Breast epithelium (tissue), 3 donors: ENCODE data around the gene COBLL1.

ENCODE experiments used
- CTCF ChIP-seq, 3 donors: fragments of 450-650 bp; IDR thresholded peaks; one replicate each; pipeline ENCODE4 v1.5.1; 2016 to 2017; ENCODE audit warnings: antibody characterized with exemption in 3 of 3, mild to moderate bottlenecking in 3 of 3, moderate library complexity in 3 of 3
- POLR2A ChIP-seq: fragments of 450-650 bp; IDR thresholded peaks from one replicate; pipeline ENCODE4 v1.6.1; 2016; ENCODE audit warnings: antibody characterized with exemption, mild to moderate bottlenecking, moderate library complexity

DNA sequence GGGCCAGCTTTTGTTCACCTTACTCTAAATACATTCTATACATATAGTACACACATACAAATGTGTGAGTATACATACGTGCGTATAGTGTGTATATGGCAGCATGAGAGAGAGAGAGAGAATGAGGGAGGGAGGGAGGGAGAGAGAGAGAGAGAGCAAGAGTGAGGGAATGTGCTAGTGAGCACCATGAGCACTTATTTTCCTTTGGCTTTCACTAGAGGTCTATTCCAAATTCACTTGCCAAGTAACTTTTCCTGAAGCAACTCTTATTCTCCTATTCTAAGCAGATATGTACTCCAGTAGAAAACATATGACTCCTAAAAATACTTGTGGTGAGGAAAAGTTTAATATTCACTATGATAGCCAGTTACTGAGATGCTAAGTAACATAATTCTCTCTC, 85.7 kb downstream of the COBLL1 start:
- TF ChIP-seq POLR2A: no peak
- TF ChIP-seq CTCF (IDR thresholded peaks at IDR 0.05): no peak
